Loucy (cell line): ENCODE measurements around the gene PLPP1.

Experiments
- CTCF ChIP-seq: fragments of 200-600 bp; sonication (generic); conservative IDR thresholded peaks from 2 replicates; pipeline ENCODE4 v1.5.1; 2014; ENCODE audit warnings: mild to moderate bottlenecking, antibody characterized with exemption, low read length
- EZH2phosphoT487 ChIP-seq: fragments of 200-600 bp; IDR thresholded peaks from 2 replicates; pipeline ENCODE4 v1.6.1; 2018; ENCODE audit warnings: antibody characterized with exemption, mild to moderate bottlenecking, moderate library complexity, borderline replicate concordance

DNA sequence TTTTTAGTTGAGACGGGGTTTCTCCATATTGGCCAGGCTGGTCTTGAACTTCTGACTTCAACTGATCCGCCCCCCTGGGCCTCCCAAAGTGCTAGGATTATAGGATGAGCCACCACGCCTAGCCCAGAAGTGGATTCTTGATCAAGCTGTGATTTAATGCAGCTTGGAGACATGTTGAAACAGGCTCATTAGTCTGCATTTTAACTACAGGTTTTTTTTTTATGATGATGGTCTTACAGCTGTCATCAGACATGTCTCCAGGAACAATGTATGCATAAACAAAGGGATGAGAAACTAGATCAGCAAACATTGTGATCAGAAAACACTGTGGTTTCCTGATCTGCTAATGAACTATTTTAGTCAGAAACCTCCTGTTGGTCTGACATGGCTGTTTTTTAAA, 30.0 kb upstream of the PLPP1 start:
- TF ChIP-seq CTCF (no peak), EZH2phosphoT487 (no peak)
